ENCODE data around the gene EFCAB7.
A peak's percentile ranks its signal among the peaks of the same experiment; 100 is the strongest.

Gene EFCAB7

GRCh38 chr1:63501256-63501655 lies 22.1 kb upstream of the EFCAB7 start:
- no peak for TF ChIP-seq ZFX (IDR thresholded peaks at IDR 0.05)
- TF ChIP-seq CTCF (conservative IDR thresholded peaks at IDR 0.05), result no peak
- H3K27ac ChIP-seq, result no peak overlapping the region

GRCh38 chr1:63506782-63507181 lies 16.5 kb upstream of the EFCAB7 start:
- H3K27ac ChIP-seq, result no peak overlapping the region
- TF ChIP-seq CTCF (conservative IDR thresholded peaks at IDR 0.05) (no peak), ZFX (IDR thresholded peaks at IDR 0.05) (no peak)

- H3K27ac ChIP-seq, result no peak overlapping the region
- TF ChIP-seq CTCF (conservative IDR thresholded peaks at IDR 0.05) (no peak), ZFX (IDR thresholded peaks at IDR 0.05) (no peak)
Measured at GRCh38 chr1:63509718-63510117, 13.6 kb upstream of the EFCAB7 start.

GRCh38 chr1:63512584-63512983 lies 10.7 kb upstream of the EFCAB7 start:
- TF ChIP-seq ZFX (IDR thresholded peaks at IDR 0.05) (no peak), CTCF (conservative IDR thresholded peaks at IDR 0.05) (no peak)

GRCh38 chr1:63516629-63517028 lies 6.7 kb upstream of the EFCAB7 start:
- TF ChIP-seq CTCF (conservative IDR thresholded peaks at IDR 0.05) (no peak), ZFX (IDR thresholded peaks at IDR 0.05) (no peak)
- H3K27ac ChIP-seq, result no peak overlapping the region

More at GRCh38 chr1:63512584-63512983, 10.7 kb upstream of the EFCAB7 start:
- no peak overlapping the region for H3K27ac ChIP-seq

GRCh38 chr1:63523738-63524137 lies 413 bp downstream of the EFCAB7 start:
- peak overlapping the region; percentile 76 for H3K27ac ChIP-seq
- TF ChIP-seq CTCF (conservative IDR thresholded peaks at IDR 0.05) (no peak), ZFX (IDR thresholded peaks at IDR 0.05) (no peak)

GRCh38 chr1:63524201-63524600 lies 876 bp downstream of the EFCAB7 start:
- H3K27ac ChIP-seq, result no peak overlapping the region
- TF ChIP-seq CTCF (conservative IDR thresholded peaks at IDR 0.05) (no peak), ZFX (IDR thresholded peaks at IDR 0.05) (no peak)

Data from C4-2B (cell line).